PC-9 (cell line): ENCODE measurements around the gene DACH1. TPM values are rescaled to one million over a fixed set of nuclear protein-coding genes. Genes with fewer than 3 reads are reported as not detected.

Experiments used
- BruUV-seq: library from RNA; stranded (reverse); fragments of 400-500 nt; replicated peaks from 2 replicates; lab custom pipeline; 2021; lab: Mats Ljungman, UMichigan
- CTCF ChIA-PET: fragments of 300-600 bp; sonication (Branson Sonifier 250); formaldehyde crosslinking; loops from one replicate; lab custom pipeline; 2022; ENCODE audit warnings: antibody characterized with exemption; lab: Charles Lee
- POLR2A ChIA-PET: fragments of 300-600 bp; sonication (Branson Sonifier 250); formaldehyde crosslinking; loops from one replicate; lab custom pipeline; 2022; ENCODE audit warnings: antibody characterized with exemption; ENCODE audit not compliant: unreplicated experiment; lab: Charles Lee
- DNase-seq, 2 experiments: peaks; one replicate each; pipeline versions ENCODE4 v3.0.0 to v3.0.0-alpha.2; 2015 to 2022; ENCODE audit warnings: mixed read lengths in 1 of 2
- H2AFZ ChIP-seq: fragments of 200-600 bp; sonication (generic); 2 replicates; pipeline ENCODE4 v1.8.1; 2017; ENCODE audit warnings: antibody characterized with exemption
- H3F3A ChIP-seq: fragments of 200-600 bp; sonication (generic); 2 replicates; pipeline ENCODE4 v1.8.1; 2017; ENCODE audit warnings: antibody characterized with exemption, mild to moderate bottlenecking, low read depth; ENCODE audit not compliant: insufficient read depth
- H3K27ac ChIP-seq: fragments of 200-600 bp; sonication (generic); 2 replicates; pipeline ENCODE4 v1.6.1; 2016; ENCODE audit warnings: mixed run types
- H3K27me3 ChIP-seq: fragments of 200-600 bp; sonication (generic); 2 replicates; pipeline ENCODE4 v1.6.1; 2016; ENCODE audit warnings: low read depth, mixed run types; ENCODE audit not compliant: insufficient read depth
- H3K36me3 ChIP-seq: fragments of 200-600 bp; sonication (generic); 2 replicates; pipeline ENCODE4 v1.6.1; 2016; ENCODE audit warnings: low read depth, mixed run types
- H3K4me1 ChIP-seq: fragments of 200-600 bp; sonication (generic); replicated peaks from 2 replicates; pipeline ENCODE4 v1.6.1; 2016; ENCODE audit warnings: mixed run types; ENCODE audit not compliant: insufficient read depth
- H3K4me2 ChIP-seq: fragments of 200-600 bp; sonication (generic); 2 replicates; pipeline ENCODE4 v1.6.1; 2017; ENCODE audit warnings: mixed run types
- H3K4me3 ChIP-seq: fragments of 200-600 bp; sonication (generic); 2 replicates; pipeline ENCODE4 v1.6.1; 2016; ENCODE audit warnings: mixed run types
- H3K79me2 ChIP-seq: fragments of 200-600 bp; sonication (generic); 2 replicates; pipeline ENCODE4 v1.6.1; 2017; ENCODE audit warnings: low read depth, mixed run types
- H3K9me2 ChIP-seq: fragments of 200-600 bp; sonication (generic); 2 replicates; pipeline ENCODE4 v1.8.1; 2017; ENCODE audit warnings: mild to moderate bottlenecking; ENCODE audit not compliant: insufficient read depth
- H3K9me3 ChIP-seq: fragments of 200-600 bp; sonication (generic); 2 replicates; pipeline ENCODE4 v1.8.1; 2016; ENCODE audit warnings: low read depth; ENCODE audit not compliant: insufficient read depth
- H4K20me1 ChIP-seq: fragments of 200-600 bp; sonication (generic); 2 replicates; pipeline ENCODE4 v1.8.1; 2017; ENCODE audit not compliant: insufficient read depth
- EZH2 ChIP-seq: fragments of 200-600 bp; sonication (generic); IDR thresholded peaks from 2 replicates; pipeline ENCODE4 v1.8.0; 2017; ENCODE audit warnings: antibody characterized with exemption, low read depth
- intact Hi-C: fragments of 100-400 bp; cut with micrococcal nuclease; formaldehyde crosslinking; loops from one replicate; pipeline ENCODE4 v1.10.0; 2022; ENCODE audit not compliant: unreplicated experiment
- total RNA-seq: library from RNA; stranded (reverse); gene quantifications from 2 replicates; pipeline ENCODE4 v1.2.3, GENCODE V29; 2021
- TF ChIP-seq, protein P1 (sequence below): fragments of 200-600 bp; sonication (generic); conservative IDR thresholded peaks from 2 replicates; pipeline ENCODE4 v1.6.1; 2017; ENCODE audit warnings: mixed run types, antibody characterized with exemption, mild to moderate bottlenecking, moderate library complexity

Gene DACH1
- total RNA-seq, 1 experiment from 2014 or later = 1.5 TPM

DNA sequence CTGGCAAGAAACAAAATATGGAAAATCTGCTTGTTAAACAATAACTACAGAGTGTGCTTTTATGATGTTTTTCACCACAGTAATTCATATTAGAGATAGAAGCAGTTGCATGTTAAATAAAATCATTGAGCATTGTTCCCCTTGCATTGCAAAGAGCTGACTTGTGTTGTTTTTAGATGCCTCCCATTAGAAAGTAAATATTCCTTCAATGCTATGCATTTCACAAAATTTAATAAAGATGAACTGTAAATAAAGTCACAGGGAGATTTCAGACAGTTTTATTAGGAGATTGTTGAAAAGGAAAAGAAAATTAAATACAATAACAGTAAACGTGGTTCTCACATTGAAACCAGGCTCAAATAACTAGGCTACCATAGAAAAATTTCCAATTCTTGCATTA, 429.3 kb downstream of the DACH1 start:
- ChIA-PET CTCF (no interaction called here), POLR2A (no interaction called here)
- no peaks in the 10 kb centered on the region for H3K79me2 ChIP-seq
- intact Hi-C loops = no loop called here
- no peak for TF ChIP-seq EZH2
- TF ChIP-seq, protein P1, sequence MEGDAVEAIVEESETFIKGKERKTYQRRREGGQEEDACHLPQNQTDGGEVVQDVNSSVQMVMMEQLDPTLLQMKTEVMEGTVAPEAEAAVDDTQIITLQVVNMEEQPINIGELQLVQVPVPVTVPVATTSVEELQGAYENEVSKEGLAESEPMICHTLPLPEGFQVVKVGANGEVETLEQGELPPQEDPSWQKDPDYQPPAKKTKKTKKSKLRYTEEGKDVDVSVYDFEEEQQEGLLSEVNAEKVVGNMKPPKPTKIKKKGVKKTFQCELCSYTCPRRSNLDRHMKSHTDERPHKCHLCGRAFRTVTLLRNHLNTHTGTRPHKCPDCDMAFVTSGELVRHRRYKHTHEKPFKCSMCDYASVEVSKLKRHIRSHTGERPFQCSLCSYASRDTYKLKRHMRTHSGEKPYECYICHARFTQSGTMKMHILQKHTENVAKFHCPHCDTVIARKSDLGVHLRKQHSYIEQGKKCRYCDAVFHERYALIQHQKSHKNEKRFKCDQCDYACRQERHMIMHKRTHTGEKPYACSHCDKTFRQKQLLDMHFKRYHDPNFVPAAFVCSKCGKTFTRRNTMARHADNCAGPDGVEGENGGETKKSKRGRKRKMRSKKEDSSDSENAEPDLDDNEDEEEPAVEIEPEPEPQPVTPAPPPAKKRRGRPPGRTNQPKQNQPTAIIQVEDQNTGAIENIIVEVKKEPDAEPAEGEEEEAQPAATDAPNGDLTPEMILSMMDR = no peak
- H3K36me3 ChIP-seq = no peaks in the 10 kb centered on the region
- no TSS peak for BruUV-seq
- no peak overlapping the region for H3K4me3 ChIP-seq
- no peaks in the 10 kb centered on the region for H3K9me2 ChIP-seq
- no peaks in the 10 kb centered on the region for H4K20me1 ChIP-seq
- H3K4me1 ChIP-seq = no peaks in the 10 kb centered on the region
- H3K27ac ChIP-seq = no peak overlapping the region
- no peak overlapping the region for H2AFZ ChIP-seq
- H3K27me3 ChIP-seq = no peaks in the 10 kb centered on the region
- H3K4me2 ChIP-seq = no peak overlapping the region
- H3K9me3 ChIP-seq = no peaks in the 10 kb centered on the region
- no peak for DNase-seq
- no peaks in the 10 kb centered on the region for H3F3A ChIP-seq

GRCh38 chr13:71430681-71431080, 436.3 kb downstream of the DACH1 start:
- H3F3A ChIP-seq = no peaks in the 10 kb centered on the region
- TF ChIP-seq EZH2 = no peak
- TF ChIP-seq, protein P1 = no peak
- H3K36me3 ChIP-seq = no peaks in the 10 kb centered on the region
- H3K27me3 ChIP-seq = no peaks in the 10 kb centered on the region
- no peaks in the 10 kb centered on the region for H3K9me3 ChIP-seq
- no peaks in the 10 kb centered on the region for H3K4me1 ChIP-seq
- H3K27ac ChIP-seq = no peak overlapping the region
- intact Hi-C loops = no loop called here
- DNase-seq = no peak
- no TSS peak for BruUV-seq
- no peaks in the 10 kb centered on the region for H3K79me2 ChIP-seq
- POLR2A ChIA-PET = no interaction called here
- H3K4me2 ChIP-seq = no peak overlapping the region
- H3K4me3 ChIP-seq = no peak overlapping the region
- no peaks in the 10 kb centered on the region for H4K20me1 ChIP-seq
- peaks cover 4% of the 10 kb centered on the region; the same call in 1 of the 2 replicates for H3K9me2 ChIP-seq
- CTCF ChIA-PET = no interaction called here
- no peak overlapping the region for H2AFZ ChIP-seq

DNA sequence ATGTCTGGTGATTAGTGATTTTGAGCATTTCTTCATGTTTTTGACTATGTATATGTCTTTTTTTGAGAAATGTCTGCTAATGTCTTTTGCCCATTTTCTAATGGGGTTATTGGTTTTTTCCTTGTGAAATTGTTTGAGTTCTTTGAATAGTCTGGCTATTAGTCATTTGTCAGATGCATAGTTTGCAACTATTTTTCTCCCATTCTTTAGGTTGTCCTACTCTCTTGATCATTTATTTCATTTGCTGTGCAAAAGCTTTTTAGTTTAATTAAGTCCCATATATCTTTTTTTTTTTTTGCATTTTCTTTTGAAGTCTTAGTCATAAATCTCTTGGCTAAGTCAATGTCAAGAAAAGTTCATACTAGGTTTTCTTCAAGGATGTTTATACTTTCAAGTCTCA, 449.8 kb downstream of the DACH1 start:
- Histone ChIP-seq H3K27ac (no peak overlapping the region), H3K36me3 (no peaks in the 10 kb centered on the region), H2AFZ (no peak overlapping the region), H3K27me3 (no peaks in the 10 kb centered on the region), H3K79me2 (no peaks in the 10 kb centered on the region), H3K4me1 (no peaks in the 10 kb centered on the region), H3K9me3 (no peaks in the 10 kb centered on the region), H4K20me1 (no peaks in the 10 kb centered on the region), H3K9me2 (0 out of 2 replicates have a peak, but pooled peaks cover 3% of the 10 kb centered on the region), H3K4me3 (no peak overlapping the region), H3F3A (no peaks in the 10 kb centered on the region), H3K4me2 (no peak overlapping the region)
- ChIA-PET POLR2A (no interaction called here), CTCF (no interaction called here)
- intact Hi-C loops = no loop called here
- BruUV-seq = no TSS peak
- DNase-seq = no peak
- TF ChIP-seq, protein P1 = no peak
